HL-60 (cell line): ENCODE measurements around the gene PRKD1.

Experiments
- DNase-seq, 2 experiments: peaks; one replicate each; pipeline ENCODE4 v3.0.0-alpha.2; 2010 to 2020; ENCODE audit warnings: low read depth in 1 of 2, low spot score in 1 of 2
- H3K27ac ChIP-seq: fragments of 250-450 bp; sonication (Bioruptor Pico); replicated peaks from 2 replicates; pipeline ENCODE4 v1.5.1; 2020; ENCODE audit warnings: mild to moderate bottlenecking, moderate library complexity
- H3K27me3 ChIP-seq: fragments of 250-450 bp; sonication (Bioruptor Pico); 2 replicates; pipeline ENCODE4 v1.5.1; 2021; ENCODE audit warnings: mild to moderate bottlenecking, moderate library complexity; ENCODE audit not compliant: insufficient read depth, poor library complexity, severe bottlenecking
- H3K4me3 ChIP-seq: replicated peaks from 2 replicates; pipeline ENCODE4 v1.5.1; 2011; ENCODE audit warnings: mild to moderate bottlenecking, control low read depth, low read length; ENCODE audit not compliant: insufficient read depth
- GABPA ChIP-seq: IDR thresholded peaks from 2 replicates; pipeline ENCODE4 v1.6.1; 2012; ENCODE audit warnings: low read depth
- POLR2AphosphoS5 ChIP-seq: IDR thresholded peaks from 2 replicates; pipeline ENCODE4 v1.6.1; 2012; ENCODE audit warnings: low read depth
- REST ChIP-seq: IDR thresholded peaks from 2 replicates; pipeline ENCODE4 v1.6.1; 2012; ENCODE audit warnings: low read depth; ENCODE audit not compliant: insufficient replicate concordance
- SPI1 ChIP-seq: IDR thresholded peaks from 2 replicates; pipeline ENCODE4 v1.6.1; 2012; ENCODE audit warnings: low read depth, mild to moderate bottlenecking, borderline replicate concordance
- TF ChIP-seq, protein P1 (sequence below): IDR thresholded peaks from one replicate; pipeline ENCODE4 v1.5.1; 2011; ENCODE audit warnings: low read length, control low read depth, inconsistent platforms; ENCODE audit not compliant: insufficient read depth

Gene PRKD1

DNA sequence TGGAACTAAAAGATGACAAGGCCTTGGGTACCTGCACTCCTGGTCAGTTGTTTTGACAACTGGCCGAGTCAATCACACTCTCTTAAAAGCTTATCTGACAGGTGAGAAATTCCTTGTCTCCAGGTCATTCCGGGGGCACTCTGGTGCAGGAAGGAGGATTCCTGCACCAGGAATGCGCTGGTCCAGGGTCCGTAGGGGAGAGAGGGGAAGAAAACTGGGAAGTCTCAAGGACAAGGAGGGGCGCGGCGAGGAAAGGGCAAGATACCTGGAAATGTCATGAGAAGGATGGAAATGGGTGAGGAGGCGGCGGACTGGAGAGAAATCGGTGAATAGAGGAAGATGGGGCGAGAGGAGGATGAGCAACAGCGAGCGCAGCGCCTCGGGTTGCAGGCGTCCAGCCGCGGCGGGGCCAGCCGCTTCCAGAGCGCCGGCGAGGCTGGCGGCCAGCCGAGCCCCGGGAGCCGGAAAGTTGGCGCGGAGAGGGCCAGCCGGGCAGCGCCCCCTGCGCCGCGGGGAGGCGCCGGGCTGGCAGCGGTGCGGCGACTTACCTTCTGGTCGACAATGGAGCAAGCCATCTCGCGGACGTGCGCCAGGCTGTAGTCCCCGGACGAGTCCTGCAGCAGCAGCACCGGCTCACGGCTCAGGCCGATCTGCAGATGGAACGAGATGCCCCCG lies 809 bp downstream of the PRKD1 start:
- DNase-seq = peak in 1 of 2 experiments; percentile 2
- H3K27ac ChIP-seq = no peak overlapping the region
- peak overlapping the region; percentile 33; the same call in 1 of the 2 replicates for H3K4me3 ChIP-seq

GRCh38 chr14:29926228-29926627 lies 1.4 kb downstream of the PRKD1 start:
- no peak for DNase-seq
- Histone ChIP-seq H3K27ac (no peak overlapping the region), H3K27me3 (peaks cover 33% of the 10 kb centered on the region), H3K4me3 (no peak overlapping the region)
- TF ChIP-seq POLR2AphosphoS5 (no peak), SPI1 (no peak), GABPA (no peak), REST (no peak)
- TF ChIP-seq, protein P1, sequence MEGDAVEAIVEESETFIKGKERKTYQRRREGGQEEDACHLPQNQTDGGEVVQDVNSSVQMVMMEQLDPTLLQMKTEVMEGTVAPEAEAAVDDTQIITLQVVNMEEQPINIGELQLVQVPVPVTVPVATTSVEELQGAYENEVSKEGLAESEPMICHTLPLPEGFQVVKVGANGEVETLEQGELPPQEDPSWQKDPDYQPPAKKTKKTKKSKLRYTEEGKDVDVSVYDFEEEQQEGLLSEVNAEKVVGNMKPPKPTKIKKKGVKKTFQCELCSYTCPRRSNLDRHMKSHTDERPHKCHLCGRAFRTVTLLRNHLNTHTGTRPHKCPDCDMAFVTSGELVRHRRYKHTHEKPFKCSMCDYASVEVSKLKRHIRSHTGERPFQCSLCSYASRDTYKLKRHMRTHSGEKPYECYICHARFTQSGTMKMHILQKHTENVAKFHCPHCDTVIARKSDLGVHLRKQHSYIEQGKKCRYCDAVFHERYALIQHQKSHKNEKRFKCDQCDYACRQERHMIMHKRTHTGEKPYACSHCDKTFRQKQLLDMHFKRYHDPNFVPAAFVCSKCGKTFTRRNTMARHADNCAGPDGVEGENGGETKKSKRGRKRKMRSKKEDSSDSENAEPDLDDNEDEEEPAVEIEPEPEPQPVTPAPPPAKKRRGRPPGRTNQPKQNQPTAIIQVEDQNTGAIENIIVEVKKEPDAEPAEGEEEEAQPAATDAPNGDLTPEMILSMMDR = no peak

More for the DNA sequence above, 809 bp downstream of the PRKD1 start:
- H3K27me3 ChIP-seq = peaks cover 33% of the 10 kb centered on the region
- TF ChIP-seq SPI1 = no peak
- TF ChIP-seq POLR2AphosphoS5 = no peak
- TF ChIP-seq, protein P1 = no peak
- no peak for TF ChIP-seq GABPA
- TF ChIP-seq REST = no peak

DNA sequence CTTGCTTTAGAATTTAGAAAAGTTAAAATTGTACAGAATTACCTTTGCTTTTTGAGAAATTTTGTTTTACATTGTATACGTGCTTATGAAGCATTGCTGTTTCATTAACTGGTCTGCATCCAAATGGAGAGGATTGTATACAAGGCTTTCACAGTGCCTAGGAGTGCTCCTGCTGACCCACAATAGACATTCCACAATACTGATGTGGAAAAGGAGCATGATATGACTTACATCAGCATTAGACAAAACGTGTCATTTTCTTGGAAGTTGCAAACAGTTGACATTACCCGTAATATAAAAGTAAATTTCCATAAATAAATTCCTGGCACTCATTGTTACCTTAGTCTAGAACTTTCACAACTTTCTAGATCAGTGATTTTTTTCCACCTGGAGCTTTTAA lies 1.9 kb downstream of the PRKD1 start:
- no peak overlapping the region for H3K27ac ChIP-seq
- TF ChIP-seq REST (no peak), GABPA (no peak), POLR2AphosphoS5 (no peak), SPI1 (no peak)
- TF ChIP-seq, protein P1 = no peak
- no peak overlapping the region for H3K4me3 ChIP-seq
- DNase-seq = no peak
- H3K27me3 ChIP-seq = peaks cover 33% of the 10 kb centered on the region
